GM12872 (cell line): ENCODE measurements around the gene ARVCF.

ENCODE experiments used
- TF ChIP-seq, protein P1 (sequence below): IDR thresholded peaks from 3 replicates; pipeline ENCODE4 v1.5.1; 2011; ENCODE audit warnings: low read depth, mild to moderate bottlenecking, low read length, moderate library complexity; ENCODE audit not compliant: insufficient read depth

Gene ARVCF

GRCh38 chr22:20015971-20016733 lies 471 bp downstream of the ARVCF start:
- TF ChIP-seq, protein P1, sequence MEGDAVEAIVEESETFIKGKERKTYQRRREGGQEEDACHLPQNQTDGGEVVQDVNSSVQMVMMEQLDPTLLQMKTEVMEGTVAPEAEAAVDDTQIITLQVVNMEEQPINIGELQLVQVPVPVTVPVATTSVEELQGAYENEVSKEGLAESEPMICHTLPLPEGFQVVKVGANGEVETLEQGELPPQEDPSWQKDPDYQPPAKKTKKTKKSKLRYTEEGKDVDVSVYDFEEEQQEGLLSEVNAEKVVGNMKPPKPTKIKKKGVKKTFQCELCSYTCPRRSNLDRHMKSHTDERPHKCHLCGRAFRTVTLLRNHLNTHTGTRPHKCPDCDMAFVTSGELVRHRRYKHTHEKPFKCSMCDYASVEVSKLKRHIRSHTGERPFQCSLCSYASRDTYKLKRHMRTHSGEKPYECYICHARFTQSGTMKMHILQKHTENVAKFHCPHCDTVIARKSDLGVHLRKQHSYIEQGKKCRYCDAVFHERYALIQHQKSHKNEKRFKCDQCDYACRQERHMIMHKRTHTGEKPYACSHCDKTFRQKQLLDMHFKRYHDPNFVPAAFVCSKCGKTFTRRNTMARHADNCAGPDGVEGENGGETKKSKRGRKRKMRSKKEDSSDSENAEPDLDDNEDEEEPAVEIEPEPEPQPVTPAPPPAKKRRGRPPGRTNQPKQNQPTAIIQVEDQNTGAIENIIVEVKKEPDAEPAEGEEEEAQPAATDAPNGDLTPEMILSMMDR: no peak

- TF ChIP-seq, protein P1: no peak
These were observed 1.4 kb downstream of the ARVCF start for GRCh38 chr22:20015187-20015625.

DNA sequence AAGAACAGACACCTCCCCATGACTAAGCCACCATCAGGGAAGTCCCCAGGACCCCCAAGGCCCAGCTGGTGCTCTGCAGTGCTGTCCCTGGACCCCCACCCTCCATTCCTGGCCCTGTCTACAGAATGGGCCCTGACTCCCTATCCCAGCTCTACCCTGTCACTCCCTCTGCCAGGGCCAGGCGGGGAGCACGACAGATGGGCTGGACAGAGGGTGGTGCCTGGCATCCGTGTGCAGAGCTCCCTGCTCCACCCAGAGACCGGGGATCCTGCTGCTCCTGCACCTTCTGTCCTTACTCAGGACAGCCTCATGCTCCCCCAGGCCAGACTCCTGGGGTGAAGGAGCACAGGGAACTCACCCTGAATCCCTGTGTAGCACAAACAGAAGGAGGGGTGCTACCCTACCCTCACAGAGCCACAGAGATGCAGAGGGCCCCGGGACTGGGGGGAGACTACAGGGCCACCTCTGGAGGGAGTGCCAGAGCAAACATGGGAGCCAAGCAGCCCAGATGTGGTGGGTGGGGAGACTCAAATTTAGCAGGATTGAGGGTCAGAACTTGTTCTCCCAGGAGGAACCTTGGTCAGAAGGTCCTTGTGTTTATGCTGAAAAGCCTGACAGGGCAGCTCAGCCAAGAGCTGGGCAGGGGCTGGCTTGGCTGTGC lies 2.0 kb downstream of the ARVCF start:
- TF ChIP-seq, protein P1: no peak

- TF ChIP-seq, protein P1: peak; percentile 80
These were observed 3.2 kb downstream of the ARVCF start for GRCh38 chr22:20013382-20013871.

DNA sequence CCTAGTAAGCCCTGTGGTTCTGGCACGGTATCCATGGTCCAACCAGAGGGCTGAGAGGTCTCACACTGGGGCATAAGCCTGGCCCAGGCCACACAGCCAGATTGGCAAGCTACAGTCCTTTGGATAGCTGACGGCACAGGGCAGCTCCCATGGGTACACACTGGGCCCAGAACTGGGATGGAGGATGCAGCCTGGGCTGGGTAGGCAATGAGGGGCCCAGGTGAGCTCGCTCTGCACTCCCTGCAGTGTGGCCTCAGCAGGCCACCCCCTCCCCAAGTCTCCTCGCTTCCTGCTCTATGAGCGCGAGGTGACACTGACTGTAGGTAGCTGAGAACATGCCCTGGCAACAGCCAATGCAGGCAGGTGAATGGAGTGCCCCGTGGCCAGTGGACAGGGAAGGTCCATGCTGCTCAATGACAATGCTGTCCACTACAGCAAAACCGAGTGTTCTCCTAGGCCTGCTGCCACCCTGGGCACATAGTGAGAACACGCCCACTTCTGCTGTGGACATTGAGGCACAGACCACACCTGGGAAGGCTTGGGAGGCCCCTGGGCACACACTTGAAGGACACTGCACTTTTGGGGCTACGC lies 3.8 kb downstream of the ARVCF start:
- TF ChIP-seq, protein P1: no peak

DNA sequence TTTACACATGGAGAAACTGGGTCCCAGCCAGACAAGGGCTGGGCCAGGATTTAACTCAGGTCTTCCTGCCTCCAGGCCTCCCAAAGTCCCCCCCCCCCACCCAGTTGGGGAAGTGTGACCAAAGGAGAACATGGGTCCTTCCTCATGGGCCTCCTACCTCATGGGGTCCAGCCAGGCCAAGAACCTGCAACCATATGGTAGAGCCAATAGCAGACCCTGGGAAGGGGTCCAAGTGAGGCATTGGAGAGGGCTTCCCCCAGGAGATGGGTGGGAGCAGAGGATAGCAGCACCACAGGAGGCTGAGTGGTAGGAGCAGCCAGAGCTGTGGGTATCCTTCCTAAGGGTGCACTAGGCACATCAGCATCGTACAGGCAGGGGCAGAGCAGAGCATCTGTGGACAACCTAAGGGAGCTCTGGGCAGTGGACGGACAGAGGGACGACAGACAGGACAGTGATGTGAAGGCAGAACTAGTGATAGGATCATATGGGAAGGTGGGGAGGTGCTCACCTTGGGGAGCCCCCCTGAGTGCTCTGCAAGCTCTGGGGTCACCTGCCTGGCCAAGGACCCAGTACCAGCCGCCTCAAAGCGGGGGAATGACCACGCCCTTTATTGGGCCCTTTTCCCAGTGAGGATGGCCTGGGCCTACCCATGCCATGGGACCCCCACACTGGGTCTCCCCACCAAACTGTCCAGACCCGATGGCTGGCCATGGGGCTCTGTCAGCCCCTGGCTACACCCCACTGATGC lies 4.5 kb downstream of the ARVCF start:
- TF ChIP-seq, protein P1: no peak
